Pons (tissue), 1 donor: ENCODE measurements around the gene AGPS.

Experiments
- DNase-seq: peaks from one replicate; pipeline ENCODE4 v3.0.0-alpha.2; 2016; ENCODE audit warnings: low spot score

The AGPS gene

DNA sequence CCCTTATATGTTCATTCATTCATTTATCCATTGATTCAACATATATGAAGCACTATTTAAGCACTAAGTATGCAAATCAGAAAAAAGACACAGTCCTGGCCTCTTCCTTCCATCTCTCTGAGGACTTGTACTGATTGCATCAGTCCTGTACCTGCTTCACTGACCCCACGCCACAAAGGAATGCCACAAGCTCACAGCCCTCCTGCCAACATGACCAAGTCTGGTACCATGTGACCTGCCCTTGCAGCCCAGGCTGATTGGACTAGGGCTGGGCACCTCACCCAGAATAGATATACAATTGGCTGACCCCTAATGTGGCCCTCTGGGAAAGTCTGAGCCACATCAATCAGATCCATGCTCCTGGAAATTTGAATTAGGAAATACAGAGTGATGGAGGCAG lies 196.6 kb downstream of the AGPS start:
- no peak for DNase-seq

DNA sequence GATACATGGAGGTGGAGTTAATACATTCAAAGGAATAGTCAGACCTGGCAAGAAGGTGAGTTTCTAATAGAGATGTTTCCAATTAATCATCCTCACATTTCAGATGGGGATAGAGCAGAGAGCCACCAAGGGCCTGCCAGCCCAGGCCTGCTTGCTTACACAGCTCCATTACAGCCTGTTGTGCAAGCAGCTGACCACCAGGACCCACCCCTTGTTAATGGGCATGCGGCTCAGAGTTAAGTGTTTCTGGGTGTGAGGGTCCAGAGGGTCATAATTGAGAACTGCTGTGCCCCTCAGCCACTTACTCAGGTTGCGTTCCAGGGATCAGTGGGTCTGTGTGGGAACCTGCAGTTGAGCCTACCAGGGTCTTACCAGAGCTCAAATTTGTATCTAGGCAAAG lies 199.8 kb downstream of the AGPS start:
- no peak for DNase-seq

DNA sequence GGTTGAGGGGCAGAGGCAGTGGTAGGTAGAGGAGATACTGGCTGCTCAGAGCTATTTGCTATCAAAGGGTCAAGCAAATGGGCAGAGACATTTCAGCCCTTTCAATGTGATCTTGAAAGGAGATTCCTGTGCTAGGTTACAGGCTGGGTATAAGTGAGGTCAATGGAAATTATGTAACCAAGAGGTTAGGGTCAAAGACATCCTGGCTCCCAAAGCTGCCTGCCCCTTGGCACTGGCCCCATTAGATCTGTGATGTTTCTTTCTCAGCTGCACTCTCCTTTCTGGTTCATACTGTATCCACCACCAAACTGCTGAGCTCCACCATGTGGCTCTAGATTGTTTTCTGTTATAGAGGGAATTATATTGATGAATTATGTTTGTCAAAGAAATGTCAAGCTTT lies 200.4 kb downstream of the AGPS start:
- DNase-seq = no peak

DNA sequence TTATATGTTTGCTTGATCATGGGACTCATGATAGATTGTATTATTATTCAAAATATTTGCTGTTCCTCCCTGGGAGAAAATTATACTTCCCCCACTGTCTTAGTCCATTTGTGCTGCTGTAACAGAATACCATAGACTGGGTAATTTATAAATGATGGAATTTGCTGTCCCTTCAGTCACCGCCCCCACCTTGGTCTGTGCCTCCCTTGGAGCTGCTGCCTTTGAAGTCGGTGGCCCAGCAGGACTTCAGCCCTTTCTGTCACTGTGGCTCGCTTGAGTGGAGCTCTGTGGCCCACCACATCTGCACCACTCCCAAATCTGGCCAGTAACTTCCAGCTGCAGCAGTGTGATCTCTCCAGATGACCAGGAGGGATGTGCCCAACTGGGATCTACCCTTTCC lies 200.8 kb downstream of the AGPS start:
- DNase-seq = no peak
